D721Med (cell line): ENCODE results near the gene PSD.

Experiments used
- DNase-seq: peaks from one replicate; pipeline ENCODE4 v3.0.0; 2011; ENCODE audit warnings: low spot score; ENCODE audit not compliant: insufficient read length
- FAIRE-seq: peaks from 2 replicates; lab custom pipeline; 2011; peaks lifted over from hg19 to GRCh38; lab: Jason Lieb, UNC
- TF ChIP-seq, protein P1 (sequence below): IDR thresholded peaks from 2 replicates; pipeline ENCODE4 v1.5.1; 2012; ENCODE audit warnings: mild to moderate bottlenecking, control low read depth; ENCODE audit not compliant: insufficient read depth; ENCODE audit errors: missing control alignments

The PSD gene

DNA sequence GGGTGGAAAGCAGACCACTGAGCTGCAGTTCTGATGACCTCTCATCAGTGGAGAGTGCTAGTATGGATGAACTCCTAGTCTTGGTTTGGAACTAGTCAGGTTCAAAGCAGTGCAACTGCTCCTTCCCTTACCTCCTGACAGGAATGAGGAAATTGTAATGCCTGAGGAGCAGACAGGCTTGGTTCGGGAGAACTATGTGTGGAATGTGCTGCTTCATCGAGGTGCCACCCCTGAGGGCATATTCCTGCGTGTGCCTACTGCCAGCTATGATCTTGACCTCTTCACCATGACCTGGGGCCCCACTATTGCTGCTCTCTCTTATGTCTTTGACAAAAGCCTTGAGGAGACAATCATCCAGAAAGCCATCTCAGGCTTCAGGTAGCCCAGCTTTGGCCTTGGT is 50.5 kb downstream of the PSD start:
- DNase-seq, result no peak
- TF ChIP-seq, protein P1, sequence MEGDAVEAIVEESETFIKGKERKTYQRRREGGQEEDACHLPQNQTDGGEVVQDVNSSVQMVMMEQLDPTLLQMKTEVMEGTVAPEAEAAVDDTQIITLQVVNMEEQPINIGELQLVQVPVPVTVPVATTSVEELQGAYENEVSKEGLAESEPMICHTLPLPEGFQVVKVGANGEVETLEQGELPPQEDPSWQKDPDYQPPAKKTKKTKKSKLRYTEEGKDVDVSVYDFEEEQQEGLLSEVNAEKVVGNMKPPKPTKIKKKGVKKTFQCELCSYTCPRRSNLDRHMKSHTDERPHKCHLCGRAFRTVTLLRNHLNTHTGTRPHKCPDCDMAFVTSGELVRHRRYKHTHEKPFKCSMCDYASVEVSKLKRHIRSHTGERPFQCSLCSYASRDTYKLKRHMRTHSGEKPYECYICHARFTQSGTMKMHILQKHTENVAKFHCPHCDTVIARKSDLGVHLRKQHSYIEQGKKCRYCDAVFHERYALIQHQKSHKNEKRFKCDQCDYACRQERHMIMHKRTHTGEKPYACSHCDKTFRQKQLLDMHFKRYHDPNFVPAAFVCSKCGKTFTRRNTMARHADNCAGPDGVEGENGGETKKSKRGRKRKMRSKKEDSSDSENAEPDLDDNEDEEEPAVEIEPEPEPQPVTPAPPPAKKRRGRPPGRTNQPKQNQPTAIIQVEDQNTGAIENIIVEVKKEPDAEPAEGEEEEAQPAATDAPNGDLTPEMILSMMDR, result no peak
- FAIRE-seq, result no peak

DNA sequence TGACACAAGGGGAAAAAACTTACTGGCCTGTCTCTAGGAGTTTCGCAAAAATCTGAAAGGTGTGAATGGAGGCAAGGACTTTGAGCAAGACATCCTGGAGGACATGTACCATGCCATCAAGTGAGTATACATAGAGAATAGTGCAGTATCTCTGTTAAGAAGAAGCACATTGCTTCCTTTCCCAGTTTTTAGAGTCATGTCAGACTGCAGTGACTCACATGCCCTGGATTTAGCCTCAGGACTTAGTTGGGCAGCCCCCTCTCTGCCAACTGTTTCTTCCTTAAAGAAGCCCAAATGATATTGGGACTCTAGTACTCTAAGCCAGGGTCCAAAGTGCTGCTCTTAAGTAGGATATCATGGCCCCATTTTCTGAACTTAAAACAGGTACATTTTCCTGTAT is 51.1 kb downstream of the PSD start:
- DNase-seq (no peak), FAIRE-seq (no peak)
- TF ChIP-seq, protein P1, result no peak

DNA sequence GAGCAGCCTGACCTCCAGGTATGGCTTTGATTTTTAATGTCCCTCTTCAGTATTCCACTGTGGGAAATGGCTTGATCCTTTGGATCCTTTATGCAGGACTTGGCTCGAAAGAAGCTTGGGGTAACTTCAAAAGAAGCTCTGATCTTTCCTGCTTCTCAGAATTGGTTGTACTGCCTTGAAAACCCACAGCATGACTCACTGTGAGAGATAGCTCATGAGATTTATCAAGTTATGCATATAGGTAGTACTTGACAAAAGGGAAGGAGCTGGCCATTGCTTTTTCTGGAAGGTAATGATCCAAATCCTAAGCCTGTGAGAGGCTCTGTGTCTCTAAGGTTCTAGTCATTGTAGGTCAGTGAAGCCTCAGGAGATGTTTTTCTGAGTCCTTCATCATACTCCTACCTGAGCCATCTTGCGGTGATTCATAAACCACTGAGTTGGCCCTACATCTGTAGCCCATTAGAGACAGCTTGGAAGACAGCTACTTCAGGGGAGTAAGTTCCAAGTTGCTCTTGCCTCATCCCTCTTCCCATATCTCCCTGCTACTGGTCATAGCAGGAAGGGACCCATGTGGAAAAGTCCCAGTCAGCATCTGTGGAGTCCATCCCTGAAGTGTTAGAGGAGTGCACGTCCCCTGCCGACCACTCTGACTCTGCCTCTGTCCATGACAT is 59.7 kb downstream of the PSD start:
- FAIRE-seq (no peak), DNase-seq (no peak)
- TF ChIP-seq, protein P1, result no peak

DNA sequence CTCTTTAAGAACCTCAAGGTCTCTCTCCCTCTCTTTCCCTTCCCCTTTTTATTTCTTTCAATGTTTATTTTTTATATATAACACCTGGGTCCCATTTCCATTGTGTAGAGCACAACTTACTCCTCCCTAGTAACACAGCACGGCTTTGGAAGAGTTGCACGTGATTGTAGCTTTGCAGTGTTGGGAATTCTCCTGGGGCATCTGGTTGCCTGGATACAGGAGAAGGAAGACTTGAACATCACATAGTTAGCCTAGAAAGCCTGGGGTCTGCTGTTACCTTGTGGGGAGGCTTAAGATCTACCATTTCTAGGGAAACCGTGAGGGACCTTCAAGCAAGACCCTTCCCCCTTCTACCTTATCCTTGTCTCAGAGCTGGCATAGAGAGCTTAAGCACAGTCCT is 64.1 kb downstream of the PSD start:
- DNase-seq (no peak), FAIRE-seq (no peak)
- TF ChIP-seq, protein P1, result no peak
